Pancreas (tissue), 10 donors: Measurements from ENCODE around the gene PHLDB2. TPM values are rescaled to one million over a fixed set of nuclear protein-coding genes. Genes with fewer than 3 reads are reported as not detected.

ENCODE experiments used
- ATAC-seq, 4 donors: fragments of 200-7000 bp; cut with Tn5 transposase; one replicate each; pipeline versions ENCODE4 v1.8.0 to v1.9.1; 2020; ENCODE audit warnings: mild to moderate bottlenecking in 4 of 4, moderate library complexity in 4 of 4
- DNase-seq, 6 donors: peaks; one replicate each; pipeline ENCODE4 v3.0.0-alpha.2; 2020
- FAIRE-seq: peaks from 2 replicates; lab custom pipeline; 2012; peaks lifted over from hg19 to GRCh38; lab: Jason Lieb, UNC
- H3K27ac ChIP-seq, 4 donors: fragments of 200-600 bp; sonication (generic); 1 replicate in 3 of 4; 2 replicates in 1 of 4; pipeline versions ENCODE4 v1.5.0 to v1.8.0; 2020
- H3K27me3 ChIP-seq, 4 donors: fragments of 200-600 bp; one replicate each; pipeline ENCODE4 v1.8.0; 2021
- H3K36me3 ChIP-seq, 3 donors: fragments of 200-600 bp; sonication (generic) in 1 of 3; one replicate each; pipeline versions ENCODE4 v1.5.0 to v1.8.0; 2020 to 2021
- H3K4me1 ChIP-seq, 3 donors: fragments of 200-600 bp; one replicate each; pipeline ENCODE4 v1.8.0; 2021
- H3K4me3 ChIP-seq, 4 donors: fragments of 200-600 bp; sonication (generic) in 2 of 4; one replicate each; pipeline versions ENCODE4 v1.5.0 to v1.8.0; 2020 to 2021
- H3K9me3 ChIP-seq, 4 donors: fragments of 200-600 bp; one replicate each; pipeline ENCODE4 v1.8.0; 2021
- CTCF ChIP-seq, 4 donors: fragments of 200-600 bp; sonication (generic) in 3 of 4; IDR thresholded peaks; one replicate each; pipeline versions ENCODE4 v1.5.0 to v1.8.0; 2021; ENCODE audit warnings: antibody characterized with exemption in 4 of 4
- WGBS, 2 donors: extraction: QIAGEN DNeasy Blood & Tissue Kit; methylation state at CpG; one replicate each; pipeline ENCODE4 v1.1.7; 2013; 5-methylcytosine and 5-hydroxymethylcytosine counted together
- intact Hi-C, 3 donors: fragments of 100-400 bp; cut with DNase I; formaldehyde crosslinking; loops; one replicate each; pipeline versions ENCODE4 v1.11.1 to v1.14.2; 2022
- polyA plus RNA-seq, 2 donors: library from polyadenylated mRNA; stranded (reverse); fragments of 200-250 nt; gene quantifications; one replicate each; pipeline ENCODE4 v1.2.3, GENCODE V29; 2013
- total RNA-seq, 6 donors: library from RNA; stranded (reverse); fragmentation: NEBNext Ultra II Directional in 4 of 6; extraction: Animal tissue kit (Norgen Biotek cat#: 25700) in 4 of 6; gene quantifications; one replicate each; pipeline versions ENCODE4 v1.2.1 to v1.2.4, GENCODE V29; 2021 to 2023
- donor health status: healthy with polysubstance abuse.
- donor health status: DM: no; HTN: no; CAD: no; lungs with moderate emphysema.
- donor health status: DM: no; HTN: no; CAD: no.
- donor health status: control.
- donor health status: control.
- donor health status: Bipolar disorder and iron deficiency.
- donor health status: DM: yes; HTN: yes; CAD: no.
- donor health status: DM: no; HTN: no; CAD: no.
- donor health status: DM: no; HTN: no; CAD: no.
- donor health status: DM: yes; HTN: yes; CAD: no.

PHLDB2 gene
- total and polyA plus RNA-seq, 8 donors, result 10.8 to 36.7 (median 15.1) TPM

- intact Hi-C loops, result loop anchor here in 1 of 3 donors (10.0 kb wide), 1 partner anchor 150 kb away; no protein-coding TSS in a partner anchor
- FAIRE-seq (peak; percentile 51), ATAC-seq (peak; percentile 19 to 51 (median 32)), DNase-seq (no peak)
- no peak for TF ChIP-seq CTCF (IDR thresholded peaks at IDR 0.05)
- Histone ChIP-seq H3K27me3 (no peaks in the 10 kb centered on the region), H3K4me1 (peaks cover 17 to 34% (median 17%) of the 10 kb centered on the region in 3 donors), H3K36me3 (no peaks in the 10 kb centered on the region), H3K4me3 (no peak overlapping the region), H3K27ac (peak overlapping the region in 2 of 4 donors; percentile 53 to 75), H3K9me3 (peaks cover 0 to 3% (median 0%) of the 10 kb centered on the region in 4 donors)
- 50 to 56% methylated on average over 6 of the region's 6 CpGs for WGBS, 2 donors
These were observed 6.0 kb downstream of the PHLDB2 start for GRCh38 chr3:111864821-111865656.

GRCh38 chr3:111867889-111868426, 8.9 kb downstream of the PHLDB2 start:
- intact Hi-C loops, result loop anchor here in 1 of 3 donors (10.0 kb wide), 1 partner anchor 153 kb away; no protein-coding TSS in a partner anchor
- ATAC-seq (no peak), FAIRE-seq (no peak), DNase-seq (no peak)
- H3K4me3 ChIP-seq, result no peak overlapping the region
- no peak for TF ChIP-seq CTCF (IDR thresholded peaks at IDR 0.05)
- 87 to 93% methylated on average over 7 of the region's 7 CpGs for WGBS, 2 donors
- H3K9me3 ChIP-seq, result peaks cover 0 to 3% (median 0%) of the 10 kb centered on the region in 4 donors
- H3K4me1 ChIP-seq, result peaks cover 9 to 25% (median 11%) of the 10 kb centered on the region in 3 donors
- peak overlapping the region in 1 of 4 donors; percentile 14 for H3K27ac ChIP-seq
- no peaks in the 10 kb centered on the region for H3K36me3 ChIP-seq
- no peaks in the 10 kb centered on the region for H3K27me3 ChIP-seq

GRCh38 chr3:111870620-111871019, 11.6 kb downstream of the PHLDB2 start:
- intact Hi-C loops, result no loop called here
- H3K9me3 ChIP-seq, result no peaks in the 10 kb centered on the region
- DNase-seq (no peak), ATAC-seq (no peak), FAIRE-seq (no peak)
- H3K4me1 ChIP-seq, result peaks cover 0 to 3% (median under 1%) of the 10 kb centered on the region in 3 donors
- WGBS, 2 donors, result 96 to 97% methylated on average over 3 of the region's 3 CpGs
- no peak overlapping the region for H3K27ac ChIP-seq
- TF ChIP-seq CTCF (IDR thresholded peaks at IDR 0.05), result no peak
- no peak overlapping the region for H3K4me3 ChIP-seq
- no peaks in the 10 kb centered on the region for H3K27me3 ChIP-seq
- H3K36me3 ChIP-seq, result no peaks in the 10 kb centered on the region

GRCh38 chr3:111871809-111872623, 13.0 kb downstream of the PHLDB2 start:
- no peak for FAIRE-seq
- intact Hi-C loops, result no loop called here
- 91 to 94% methylated on average over 6 of the region's 6 CpGs for WGBS, 2 donors
- Histone ChIP-seq H3K36me3 (no peaks in the 10 kb centered on the region), H3K27ac (no peak overlapping the region), H3K4me1 (no peaks in the 10 kb centered on the region), H3K4me3 (no peak overlapping the region), H3K9me3 (no peaks in the 10 kb centered on the region), H3K27me3 (no peaks in the 10 kb centered on the region)
- no peak for DNase-seq
- no peak for TF ChIP-seq CTCF (IDR thresholded peaks at IDR 0.05)
- no peak for ATAC-seq
